ENCODE results near the gene BAHCC1.

BAHCC1 gene

GRCh38 chr17:81482673-81483072, 87.4 kb downstream of the BAHCC1 start:
- no peak for DNase-seq

GRCh38 chr17:81483085-81483861, 88.0 kb downstream of the BAHCC1 start:
- no peak for DNase-seq

- no peak for DNase-seq
Observed at GRCh38 chr17:81483862-81484194, 88.6 kb downstream of the BAHCC1 start.

GRCh38 chr17:81484195-81484979, 89.1 kb downstream of the BAHCC1 start:
- peak; percentile 87 for DNase-seq

GRCh38 chr17:81486199-81486810, 91.0 kb downstream of the BAHCC1 start:
- DNase-seq, result no peak

- DNase-seq, result no peak
Observed at GRCh38 chr17:81487089-81487486, 91.8 kb downstream of the BAHCC1 start.

GRCh38 chr17:81487487-81488275, 92.4 kb downstream of the BAHCC1 start:
- peak; percentile 53 for DNase-seq

- DNase-seq, result no peak
Observed at GRCh38 chr17:81488276-81488860, 93.1 kb downstream of the BAHCC1 start.

- DNase-seq, result no peak
Observed at GRCh38 chr17:81489012-81489997, 94.0 kb downstream of the BAHCC1 start.

GRCh38 chr17:81489998-81490992, 95.0 kb downstream of the BAHCC1 start:
- DNase-seq, result no peak

- no peak for DNase-seq
Observed at GRCh38 chr17:81491181-81491581, 95.9 kb downstream of the BAHCC1 start.

GRCh38 chr17:81491761-81492160, 96.5 kb downstream of the BAHCC1 start:
- no peak for DNase-seq

- DNase-seq, result no peak
Observed at GRCh38 chr17:81492202-81492601, 96.9 kb downstream of the BAHCC1 start.

- no peak for DNase-seq
Observed at GRCh38 chr17:81492706-81493105, 97.4 kb downstream of the BAHCC1 start.

- DNase-seq, result no peak
Observed at GRCh38 chr17:81493198-81494038, 98.2 kb downstream of the BAHCC1 start.

GRCh38 chr17:81494626-81495377, 99.5 kb downstream of the BAHCC1 start:
- no peak for DNase-seq

GRCh38 chr17:81498953-81499600, 103.8 kb downstream of the BAHCC1 start:
- DNase-seq, result no peak

- DNase-seq, result no peak
Observed at GRCh38 chr17:81499601-81499970, 104.3 kb downstream of the BAHCC1 start.
